ENCODE data around the gene VAV3. TPM values are rescaled to one million over a fixed set of nuclear protein-coding genes. Genes with fewer than 3 reads are reported as not detected.

Gene VAV3
- total RNA-seq, 2 donors from 2014 or later: 6.9 to 7.7 TPM

DNA sequence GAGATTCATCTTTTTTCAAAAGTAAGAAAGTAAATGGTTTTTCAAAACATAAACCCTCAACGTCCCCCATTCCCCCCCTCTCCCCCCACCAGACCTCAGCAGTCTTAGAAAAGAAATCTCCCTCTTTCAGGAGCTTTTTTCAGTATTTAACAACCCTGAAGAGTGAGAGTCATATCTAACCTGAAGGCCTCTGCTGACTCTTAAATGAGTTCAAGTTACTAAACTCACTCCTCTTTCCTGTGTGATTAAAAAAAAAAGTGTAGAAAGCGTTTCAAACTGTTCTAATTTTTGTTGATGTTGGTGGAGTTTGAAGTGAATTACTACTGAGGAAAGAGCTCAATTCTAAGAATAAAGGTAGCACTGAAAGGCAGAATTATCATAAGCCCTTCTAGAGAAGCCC, 93.7 kb downstream of the VAV3 start:
- TF ChIP-seq, protein P1, sequence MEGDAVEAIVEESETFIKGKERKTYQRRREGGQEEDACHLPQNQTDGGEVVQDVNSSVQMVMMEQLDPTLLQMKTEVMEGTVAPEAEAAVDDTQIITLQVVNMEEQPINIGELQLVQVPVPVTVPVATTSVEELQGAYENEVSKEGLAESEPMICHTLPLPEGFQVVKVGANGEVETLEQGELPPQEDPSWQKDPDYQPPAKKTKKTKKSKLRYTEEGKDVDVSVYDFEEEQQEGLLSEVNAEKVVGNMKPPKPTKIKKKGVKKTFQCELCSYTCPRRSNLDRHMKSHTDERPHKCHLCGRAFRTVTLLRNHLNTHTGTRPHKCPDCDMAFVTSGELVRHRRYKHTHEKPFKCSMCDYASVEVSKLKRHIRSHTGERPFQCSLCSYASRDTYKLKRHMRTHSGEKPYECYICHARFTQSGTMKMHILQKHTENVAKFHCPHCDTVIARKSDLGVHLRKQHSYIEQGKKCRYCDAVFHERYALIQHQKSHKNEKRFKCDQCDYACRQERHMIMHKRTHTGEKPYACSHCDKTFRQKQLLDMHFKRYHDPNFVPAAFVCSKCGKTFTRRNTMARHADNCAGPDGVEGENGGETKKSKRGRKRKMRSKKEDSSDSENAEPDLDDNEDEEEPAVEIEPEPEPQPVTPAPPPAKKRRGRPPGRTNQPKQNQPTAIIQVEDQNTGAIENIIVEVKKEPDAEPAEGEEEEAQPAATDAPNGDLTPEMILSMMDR (IDR thresholded peaks at IDR 0.05): no peak
- DNase-seq (ENCODE audit: low spot score): no peak
- no peak overlapping the region for H3K4me3 ChIP-seq
- no peak overlapping the region for H3K27ac ChIP-seq
- no peaks in the 10 kb centered on the region for H3K4me1 ChIP-seq (ENCODE audit: control insufficient read depth in 1 of 2, low read depth in 2 of 2)
- no peak for ATAC-seq (ENCODE audit: insufficient number of reproducible peaks, low FRiP score, low read depth)
- no peaks in the 10 kb centered on the region for H3K36me3 ChIP-seq
- H3K27me3 ChIP-seq (replicated peaks; ENCODE audit: insufficient read depth): no peaks in the 10 kb centered on the region
- no peaks in the 10 kb centered on the region for H3K9me3 ChIP-seq

DNA sequence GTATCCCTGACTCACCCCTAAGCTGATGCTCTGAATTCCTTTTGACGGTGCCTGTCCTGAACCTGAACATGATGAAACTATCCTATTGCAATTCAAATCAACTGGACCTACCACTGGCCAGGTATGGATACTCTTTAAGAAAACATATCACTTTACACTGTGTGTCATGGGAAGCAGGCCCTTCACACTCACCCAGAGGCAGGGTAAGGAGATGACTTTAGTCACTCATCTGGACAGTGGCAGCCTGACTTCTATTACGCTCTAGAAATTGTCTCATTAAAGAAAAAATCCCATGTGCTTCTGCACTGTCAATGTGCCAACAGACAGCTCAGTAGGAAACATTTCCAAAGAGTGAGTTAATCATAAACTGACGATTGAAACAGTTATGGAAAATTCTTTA, 94.3 kb downstream of the VAV3 start:
- no peaks in the 10 kb centered on the region for H3K36me3 ChIP-seq
- no peak overlapping the region for H3K4me3 ChIP-seq
- no peaks in the 10 kb centered on the region for H3K4me1 ChIP-seq (ENCODE audit: control insufficient read depth in 1 of 2, low read depth in 2 of 2)
- no peak overlapping the region for H3K27ac ChIP-seq
- DNase-seq (ENCODE audit: low spot score): no peak
- ATAC-seq (ENCODE audit: insufficient number of reproducible peaks, low FRiP score, low read depth): no peak
- H3K27me3 ChIP-seq (replicated peaks; ENCODE audit: insufficient read depth): no peaks in the 10 kb centered on the region
- TF ChIP-seq, protein P1 (IDR thresholded peaks at IDR 0.05): no peak
- no peaks in the 10 kb centered on the region for H3K9me3 ChIP-seq

DNA sequence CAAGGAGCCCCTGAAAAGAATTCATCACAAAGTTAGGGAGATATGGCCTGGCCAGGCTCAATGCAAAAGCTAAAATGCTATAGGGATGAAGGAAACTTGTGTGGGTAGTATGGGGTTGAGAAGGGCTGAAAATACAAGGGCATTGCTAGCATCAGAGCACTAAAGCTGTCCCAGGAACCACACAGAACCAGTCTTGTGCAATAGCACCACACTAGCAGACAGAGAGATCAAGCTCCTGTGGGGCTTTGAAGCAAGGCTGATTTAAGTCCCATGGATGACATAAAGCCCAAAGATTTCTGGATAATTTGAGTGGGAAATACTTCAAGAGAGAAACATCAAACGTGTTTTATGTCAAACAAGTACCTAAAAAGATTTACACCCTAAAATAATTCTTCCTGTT, 97.1 kb downstream of the VAV3 start:
- no peaks in the 10 kb centered on the region for H3K4me1 ChIP-seq (ENCODE audit: control insufficient read depth in 1 of 2, low read depth in 2 of 2)
- no peaks in the 10 kb centered on the region for H3K9me3 ChIP-seq
- no peak for ATAC-seq (ENCODE audit: insufficient number of reproducible peaks, low FRiP score, low read depth)
- no peak for DNase-seq (ENCODE audit: low spot score)
- H3K27me3 ChIP-seq (replicated peaks; ENCODE audit: insufficient read depth): no peaks in the 10 kb centered on the region
- no peaks in the 10 kb centered on the region for H3K36me3 ChIP-seq
- TF ChIP-seq, protein P1 (IDR thresholded peaks at IDR 0.05): no peak
- no peak overlapping the region for H3K27ac ChIP-seq
- H3K4me3 ChIP-seq: no peak overlapping the region

DNA sequence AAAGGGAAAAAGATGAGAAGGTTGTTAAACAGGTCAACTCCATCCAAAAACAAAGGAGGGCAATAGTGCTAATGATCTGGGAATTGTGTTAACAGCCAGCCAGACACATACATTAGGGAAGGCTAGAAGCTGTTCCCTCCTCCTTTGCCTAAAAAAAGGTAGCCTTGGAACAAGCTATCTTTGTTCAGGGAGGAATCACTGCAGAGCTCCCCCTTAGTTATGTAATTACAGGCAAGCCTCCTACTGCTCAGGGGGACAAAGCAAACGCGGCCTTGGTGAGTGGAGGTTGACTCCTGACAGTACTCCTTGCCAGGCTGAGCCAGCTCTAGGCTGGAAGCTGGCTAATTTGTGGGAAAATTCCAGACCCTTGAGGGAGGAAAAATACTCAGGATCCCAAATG, 97.6 kb downstream of the VAV3 start:
- DNase-seq (ENCODE audit: low spot score) (no peak), ATAC-seq (ENCODE audit: insufficient number of reproducible peaks, low FRiP score, low read depth) (no peak)

DNA sequence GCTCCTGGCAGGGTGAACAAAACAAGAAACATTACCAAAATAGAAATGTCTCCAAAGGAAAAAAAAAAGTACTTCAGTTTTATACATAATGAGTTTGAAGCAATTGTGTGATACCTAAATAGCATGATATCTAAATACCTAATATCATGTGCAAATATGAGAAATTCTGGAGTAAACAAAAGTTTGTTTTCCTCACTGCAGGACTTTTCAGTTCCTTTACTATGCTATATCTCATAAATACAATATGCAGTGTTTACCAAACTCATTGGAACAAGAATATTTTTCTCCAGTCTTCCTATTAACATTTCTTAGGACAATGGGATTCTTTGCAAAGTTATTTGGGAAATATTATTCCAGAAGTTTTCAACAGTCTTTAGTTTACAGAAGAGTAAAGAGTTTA, 98.1 kb downstream of the VAV3 start:
- Histone ChIP-seq H3K4me1 (ENCODE audit: control insufficient read depth in 1 of 2, low read depth in 2 of 2) (no peaks in the 10 kb centered on the region), H3K36me3 (no peaks in the 10 kb centered on the region), H3K27me3 (replicated peaks; ENCODE audit: insufficient read depth) (no peaks in the 10 kb centered on the region), H3K9me3 (no peaks in the 10 kb centered on the region), H3K4me3 (no peak overlapping the region), H3K27ac (no peak overlapping the region)
- no peak for ATAC-seq (ENCODE audit: insufficient number of reproducible peaks, low FRiP score, low read depth)
- DNase-seq (ENCODE audit: low spot score): no peak
- TF ChIP-seq, protein P1 (IDR thresholded peaks at IDR 0.05): no peak

More for the DNA sequence above, 97.6 kb downstream of the VAV3 start:
- H3K9me3 ChIP-seq: no peaks in the 10 kb centered on the region
- no peaks in the 10 kb centered on the region for H3K36me3 ChIP-seq
- H3K27ac ChIP-seq: no peak overlapping the region
- H3K4me3 ChIP-seq: no peak overlapping the region
- H3K27me3 ChIP-seq (replicated peaks; ENCODE audit: insufficient read depth): no peaks in the 10 kb centered on the region
- no peaks in the 10 kb centered on the region for H3K4me1 ChIP-seq (ENCODE audit: control insufficient read depth in 1 of 2, low read depth in 2 of 2)
- TF ChIP-seq, protein P1 (IDR thresholded peaks at IDR 0.05): no peak
